Measurements from ENCODE around the gene LRFN4. TPM values are rescaled to one million over a fixed set of nuclear protein-coding genes. Genes with fewer than 3 reads are reported as not detected.
A peak's percentile ranks its signal among the peaks of the same experiment; 100 is the strongest.

The LRFN4 gene
- total and polyA plus RNA-seq, 7 donors, result 7.4 to 16.6 (median 10.7) TPM

- ATAC-seq (no peak), DNase-seq (peak in 1 of 2 donors; percentile 54)
- 58 to 71% (median 63%) methylated on average over 12 of the region's 12 CpGs for WGBS, 3 donors
- Histone ChIP-seq H3K27me3 (ENCODE audit: insufficient read depth in 3 of 3, low read length in 2 of 3) (no peaks in the 10 kb centered on the region), H3K4me1 (peaks cover 45% of the 10 kb centered on the region), H3K4me3 (no peak overlapping the region), H3K27ac (no peak overlapping the region), H3K36me3 (ENCODE audit: insufficient read depth in 1 of 2, low read depth in 1 of 2) (no peaks in the 10 kb centered on the region), H3K9me3 (no peaks in the 10 kb centered on the region)
- intact Hi-C loops (cut with DNase I), result no loop called here
- no peak for TF ChIP-seq CTCF (IDR thresholded peaks at IDR 0.05)
Observed at GRCh38 chr11:66878474-66878873, 21.6 kb downstream of the LRFN4 start.

DNA sequence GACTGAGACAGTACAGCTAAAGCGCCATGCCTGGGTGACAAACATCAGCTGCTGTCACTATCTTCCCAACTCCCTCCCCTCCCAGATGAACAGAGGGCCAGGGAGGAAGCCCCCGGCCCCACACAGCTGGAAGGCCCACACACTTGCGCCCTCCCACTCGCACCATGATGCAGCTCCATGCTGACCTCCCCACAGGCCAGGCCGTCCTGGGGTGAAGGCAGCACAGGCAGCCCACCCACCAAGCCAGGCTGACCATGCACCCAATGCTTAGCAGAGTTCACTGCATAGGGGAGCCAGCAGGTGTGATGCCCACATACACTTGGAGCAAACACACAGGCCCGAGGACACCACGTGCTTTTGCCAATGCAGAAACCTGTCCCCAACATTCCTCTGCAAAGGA is 22.1 kb downstream of the LRFN4 start:
- no peak overlapping the region for H3K27ac ChIP-seq
- WGBS, 3 donors, result 89 to 91% (median 89%) methylated on average over 7 of the region's 7 CpGs
- DNase-seq, result peak in 1 of 2 donors; percentile 20
- H3K4me3 ChIP-seq, result no peak overlapping the region
- no peaks in the 10 kb centered on the region for H3K9me3 ChIP-seq
- no peak for ATAC-seq
- TF ChIP-seq CTCF (IDR thresholded peaks at IDR 0.05), result no peak
- H3K4me1 ChIP-seq, result peaks cover 51% of the 10 kb centered on the region
- H3K27me3 ChIP-seq (ENCODE audit: insufficient read depth in 3 of 3, low read length in 2 of 3), result no peaks in the 10 kb centered on the region
- intact Hi-C loops (cut with DNase I), result no loop called here
- H3K36me3 ChIP-seq (ENCODE audit: insufficient read depth in 1 of 2, low read depth in 1 of 2), result no peaks in the 10 kb centered on the region

DNA sequence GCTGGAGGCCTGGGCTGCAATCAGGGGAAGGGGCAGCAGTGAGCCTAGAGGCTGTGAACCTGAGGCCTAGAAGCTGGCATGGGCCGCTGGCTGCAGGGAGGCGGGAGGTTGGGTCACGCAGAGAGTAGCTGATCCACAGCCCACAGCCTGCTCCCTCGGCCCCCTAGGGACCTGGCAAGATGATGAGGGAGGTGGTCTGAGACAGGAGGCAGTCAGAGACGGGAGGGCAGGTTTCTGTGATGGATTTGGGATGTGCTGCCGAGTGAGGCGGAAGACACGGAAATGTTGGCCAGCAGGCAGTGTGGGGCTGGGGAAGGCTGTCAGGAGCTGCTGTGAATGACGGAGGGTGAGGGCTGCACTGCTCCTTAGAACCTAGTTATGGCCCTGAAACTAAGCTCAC is 22.7 kb downstream of the LRFN4 start:
- no peaks in the 10 kb centered on the region for H3K36me3 ChIP-seq (ENCODE audit: insufficient read depth in 1 of 2, low read depth in 1 of 2)

DNA sequence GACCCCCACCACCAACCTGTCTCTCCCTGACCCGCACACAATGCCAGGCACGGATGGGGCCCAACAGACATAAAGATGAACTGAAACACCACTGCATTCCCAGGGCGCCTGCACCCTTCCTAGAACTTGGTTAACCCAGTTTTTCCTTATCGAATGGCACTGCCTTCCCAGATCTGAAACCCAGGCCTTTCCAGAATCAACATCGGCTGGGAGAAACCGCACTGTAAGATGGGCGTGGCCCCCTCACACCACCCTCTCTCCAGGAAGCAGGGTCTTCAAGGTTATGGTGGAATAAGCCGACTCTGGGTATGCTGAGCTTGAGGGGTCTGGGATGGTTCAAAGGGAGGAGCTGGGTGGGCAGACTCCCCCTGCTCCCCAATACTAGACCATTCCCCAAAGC is 23.1 kb downstream of the LRFN4 start:
- WGBS, 3 donors, result 89 to 93% (median 92%) methylated on average over 8 of the region's 8 CpGs

More for the DNA sequence above, 22.7 kb downstream of the LRFN4 start:
- WGBS, 3 donors, result 92 to 98% (median 94%) methylated on average over 9 of the region's 9 CpGs
- no peak for TF ChIP-seq CTCF (IDR thresholded peaks at IDR 0.05)
- Histone ChIP-seq H3K27ac (no peak overlapping the region), H3K4me1 (peaks cover 51% of the 10 kb centered on the region), H3K9me3 (no peaks in the 10 kb centered on the region), H3K4me3 (no peak overlapping the region), H3K27me3 (ENCODE audit: insufficient read depth in 3 of 3, low read length in 2 of 3) (no peaks in the 10 kb centered on the region)
- intact Hi-C loops (cut with DNase I), result no loop called here
- ATAC-seq, result no peak
- DNase-seq, result peak in 1 of 2 donors; percentile 49

More for the DNA sequence above, 23.1 kb downstream of the LRFN4 start:
- Histone ChIP-seq H3K36me3 (ENCODE audit: insufficient read depth in 1 of 2, low read depth in 1 of 2) (no peaks in the 10 kb centered on the region), H3K27me3 (ENCODE audit: insufficient read depth in 3 of 3, low read length in 2 of 3) (no peaks in the 10 kb centered on the region), H3K4me3 (no peak overlapping the region), H3K27ac (no peak overlapping the region), H3K4me1 (peaks cover 51% of the 10 kb centered on the region), H3K9me3 (no peaks in the 10 kb centered on the region)
- TF ChIP-seq CTCF (IDR thresholded peaks at IDR 0.05), result no peak
- DNase-seq, result peak in 1 of 2 donors; percentile 32
- ATAC-seq, result no peak
- intact Hi-C loops (cut with DNase I), result loop anchor here in 1 of 2 donors (5.0 kb wide), 1 partner anchor 188 kb away; no protein-coding TSS in a partner anchor
